WTC11 (cell line): ENCODE data around the gene MTF1.

Source experiments
- CREB1 ChIP-seq: sonication (generic); formaldehyde crosslinking; IDR thresholded peaks from 2 replicates; pipeline ENCODE4 v1.8.0; 2023; ENCODE audit warnings: mild to moderate bottlenecking, missing genetic modification reagents
- CTCF ChIP-seq: fragments of 200-600 bp; IDR thresholded peaks from 2 replicates; pipeline ENCODE4 v1.8.0; 2022; ENCODE audit warnings: antibody characterized with exemption
- ESRRA ChIP-seq: sonication (generic); formaldehyde crosslinking; IDR thresholded peaks from 2 replicates; pipeline ENCODE4 v1.8.1; 2022; ENCODE audit warnings: mild to moderate bottlenecking, missing genetic modification reagents, borderline replicate concordance
- FOXP1 ChIP-seq: sonication (generic); formaldehyde crosslinking; IDR thresholded peaks from 2 replicates; pipeline ENCODE4 v1.8.0; 2022; ENCODE audit warnings: missing genetic modification reagents, mild to moderate bottlenecking, moderate library complexity, borderline replicate concordance
- JUN ChIP-seq: sonication (generic); formaldehyde crosslinking; IDR thresholded peaks from 2 replicates; pipeline ENCODE4 v1.8.0; 2023; ENCODE audit warnings: mild to moderate bottlenecking, missing genetic modification reagents
- NFE2L1 ChIP-seq: sonication (generic); formaldehyde crosslinking; IDR thresholded peaks from 2 replicates; pipeline ENCODE4 v1.8.1; 2023; ENCODE audit warnings: missing genetic modification reagents
- PREB ChIP-seq: sonication (generic); formaldehyde crosslinking; IDR thresholded peaks from 2 replicates; pipeline ENCODE4 v1.8.1; 2022; ENCODE audit warnings: mild to moderate bottlenecking, missing genetic modification reagents, moderate library complexity, borderline replicate concordance
- SP1 ChIP-seq: sonication (generic); formaldehyde crosslinking; conservative IDR thresholded peaks from 2 replicates; pipeline ENCODE4 v1.8.1; 2022; ENCODE audit warnings: missing genetic modification reagents
- USF2 ChIP-seq: sonication (generic); formaldehyde crosslinking; IDR thresholded peaks from 2 replicates; pipeline ENCODE4 v1.8.1; 2023; ENCODE audit warnings: mild to moderate bottlenecking, missing genetic modification reagents, moderate library complexity
- ZBTB21 ChIP-seq: sonication (generic); formaldehyde crosslinking; IDR thresholded peaks from 2 replicates; pipeline ENCODE4 v1.8.1; 2023; ENCODE audit warnings: mild to moderate bottlenecking, missing genetic modification reagents, borderline replicate concordance
- ZNF232 ChIP-seq: sonication (generic); formaldehyde crosslinking; IDR thresholded peaks from 2 replicates; pipeline ENCODE4 v1.8.0; 2022; ENCODE audit warnings: mild to moderate bottlenecking, missing genetic modification reagents
- ZNF263 ChIP-seq: sonication (generic); formaldehyde crosslinking; IDR thresholded peaks from 2 replicates; pipeline ENCODE4 v1.8.1; 2022; ENCODE audit warnings: low read depth, mild to moderate bottlenecking, moderate library complexity, missing genetic modification reagents

- TF ChIP-seq ZNF263 (CRISPR knock-in tag) (no peak), SP1 (CRISPR knock-in tag) (no peak), JUN (CRISPR knock-in tag) (no peak), CTCF (no peak), CREB1 (no peak), NFE2L1 (CRISPR knock-in tag) (no peak), ESRRA (CRISPR knock-in tag) (no peak), PREB (no peak), ZNF232 (no peak), FOXP1 (CRISPR knock-in tag) (no peak), USF2 (CRISPR knock-in tag) (no peak), ZBTB21 (CRISPR knock-in tag) (no peak)
These were observed 22.6 kb downstream of the MTF1 start for GRCh38 chr1:37836788-37837187.
